Astrocyte (in vitro differentiated cells and primary cell): Measurements from ENCODE around the gene TRIO. TPM values are rescaled to one million over a fixed set of nuclear protein-coding genes. Genes with fewer than 3 reads are reported as not detected.

Experiments
- DNase-seq: peaks from one replicate; pipeline ENCODE4 v3.0.0-alpha.2; 2010; ENCODE audit warnings: low read depth
- FAIRE-seq: peaks from 2 replicates; lab custom pipeline; 2011; peaks lifted over from hg19 to GRCh38; lab: Jason Lieb, UNC
- H2AFZ ChIP-seq: 2 replicates; pipeline ENCODE4 v1.6.0; 2012; ENCODE audit warnings: low read depth, low read length, inconsistent platforms
- H3K27ac ChIP-seq: 2 replicates; pipeline ENCODE4 v1.5.1; 2011; ENCODE audit warnings: low read depth, low read length, inconsistent platforms
- H3K27me3 ChIP-seq: 2 replicates; pipeline ENCODE4 v1.6.0; 2011; ENCODE audit warnings: low read length, inconsistent platforms; ENCODE audit not compliant: insufficient read depth
- H3K36me3 ChIP-seq: 2 replicates; pipeline ENCODE4 v1.5.1; 2011; ENCODE audit warnings: low read length, inconsistent platforms; ENCODE audit not compliant: insufficient read depth
- H3K4me1 ChIP-seq: 2 replicates; pipeline ENCODE4 v1.5.1; 2011; ENCODE audit warnings: low read length, inconsistent platforms; ENCODE audit not compliant: insufficient read depth
- H3K4me2 ChIP-seq: 2 replicates; pipeline ENCODE4 v1.6.0; 2012; ENCODE audit warnings: low read length, inconsistent platforms
- H3K4me3 ChIP-seq: 2 replicates; pipeline ENCODE4 v1.5.1; 2011; ENCODE audit warnings: low read depth, mild to moderate bottlenecking, low read length, inconsistent platforms; ENCODE audit not compliant: insufficient read depth
- H3K79me2 ChIP-seq: 2 replicates; pipeline ENCODE4 v1.6.0; 2012; ENCODE audit warnings: mild to moderate bottlenecking, low read length, inconsistent platforms; ENCODE audit not compliant: insufficient read depth
- H3K9ac ChIP-seq: 2 replicates; pipeline ENCODE4 v1.6.0; 2012; ENCODE audit warnings: mild to moderate bottlenecking, low read length, inconsistent platforms
- H3K9me3 ChIP-seq: 2 replicates; pipeline ENCODE4 v1.5.1; 2012; ENCODE audit warnings: low read depth, mild to moderate bottlenecking, low read length, inconsistent platforms; ENCODE audit not compliant: insufficient read depth
- H4K20me1 ChIP-seq: 2 replicates; pipeline ENCODE4 v1.6.0; 2012; ENCODE audit warnings: low read length, inconsistent platforms; ENCODE audit not compliant: insufficient read depth
- H3K27ac Mint-ChIP-seq: one replicate; pipeline ENCODE4 v1.8.0; 2021; ENCODE audit warnings: mild to moderate bottlenecking, mixed read lengths; ENCODE audit not compliant: unreplicated experiment
- H3K27me3 Mint-ChIP-seq: one replicate; pipeline ENCODE4 v1.8.0; 2021; ENCODE audit warnings: low read depth, mixed read lengths; ENCODE audit not compliant: unreplicated experiment
- H3K36me3 Mint-ChIP-seq: one replicate; pipeline ENCODE4 v1.8.0; 2021; ENCODE audit warnings: low read depth, mixed read lengths; ENCODE audit not compliant: unreplicated experiment
- H3K4me1 Mint-ChIP-seq: one replicate; pipeline ENCODE4 v1.8.0; 2021; ENCODE audit warnings: low read depth, mixed read lengths; ENCODE audit not compliant: unreplicated experiment
- H3K4me3 Mint-ChIP-seq: one replicate; pipeline ENCODE4 v1.8.0; 2021; ENCODE audit warnings: mild to moderate bottlenecking, moderate library complexity, mixed read lengths; ENCODE audit not compliant: unreplicated experiment
- H3K9me3 Mint-ChIP-seq: one replicate; pipeline ENCODE4 v1.8.0; 2021; ENCODE audit warnings: mild to moderate bottlenecking, mixed read lengths; ENCODE audit not compliant: unreplicated experiment
- CTCF ChIP-seq: IDR thresholded peaks from 2 replicates; pipeline ENCODE4 v1.5.1; 2011; ENCODE audit warnings: low read depth, mild to moderate bottlenecking, inconsistent platforms, low read length, moderate library complexity; ENCODE audit not compliant: insufficient read depth
- EZH2 ChIP-seq: IDR thresholded peaks from 2 replicates; pipeline ENCODE4 v1.6.1; 2012; ENCODE audit warnings: mild to moderate bottlenecking, low read length, inconsistent platforms; ENCODE audit not compliant: insufficient read depth
- total RNA-seq: library from RNA; stranded (reverse); gene quantifications from 2 replicates; pipeline ENCODE4 v1.2.1, GENCODE V29; 2021

TRIO gene
- total RNA-seq, 1 donor from 2014 or later: 347 TPM

- H3K4me3 Mint-ChIP-seq: peak overlapping the region; percentile 36
These were observed 21.3 kb downstream of the TRIO start for GRCh38 chr5:14164164-14165163.

GRCh38 chr5:14165375-14166106 lies 22.4 kb downstream of the TRIO start:
- Histone ChIP-seq H3K27ac (peak overlapping the region; percentile 90), H3K27me3 (no peaks in the 10 kb centered on the region), H3K4me1 (peaks cover 68% of the 10 kb centered on the region), H3K36me3 (peaks cover 7% of the 10 kb centered on the region), H2AFZ (no peak overlapping the region), H3K9me3 (peaks cover 5% of the 10 kb centered on the region), H3K79me2 (peaks cover 100% of the 10 kb centered on the region), H3K4me3 (peak overlapping the region; percentile 40), H3K9ac (peak overlapping the region; percentile 71), H4K20me1 (peaks cover 88% of the 10 kb centered on the region), H3K4me2 (peak overlapping the region; percentile 67)
- Mint-ChIP-seq H3K9me3 (peaks cover 10% of the 10 kb centered on the region), H3K4me1 (peaks cover 79% of the 10 kb centered on the region), H3K36me3 (peaks cover 16% of the 10 kb centered on the region), H3K27ac (peak overlapping the region; percentile 95), H3K27me3 (no peaks in the 10 kb centered on the region), H3K4me3 (peak overlapping the region; percentile 62)
- DNase-seq: peak; percentile 91
- TF ChIP-seq EZH2: no peak
- TF ChIP-seq CTCF: no peak
- FAIRE-seq: no peak

More at GRCh38 chr5:14164164-14165163, 21.3 kb downstream of the TRIO start:
- TF ChIP-seq CTCF (no peak), EZH2 (no peak)
- Mint-ChIP-seq H3K9me3 (peaks cover 10% of the 10 kb centered on the region), H3K36me3 (peaks cover 18% of the 10 kb centered on the region), H3K27me3 (no peaks in the 10 kb centered on the region), H3K4me1 (peaks cover 81% of the 10 kb centered on the region), H3K27ac (peak overlapping the region; percentile 95)
- H3K9me3 ChIP-seq: peaks cover 5% of the 10 kb centered on the region
- H3K79me2 ChIP-seq: peaks cover 100% of the 10 kb centered on the region
- H2AFZ ChIP-seq: no peak overlapping the region
- no peaks in the 10 kb centered on the region for H3K27me3 ChIP-seq
- peak overlapping the region; percentile 90 for H3K27ac ChIP-seq
- H3K9ac ChIP-seq: peak overlapping the region; percentile 71
- H4K20me1 ChIP-seq: peaks cover 90% of the 10 kb centered on the region
- H3K4me1 ChIP-seq: peaks cover 69% of the 10 kb centered on the region
- H3K4me2 ChIP-seq: peak overlapping the region; percentile 67
- no peak for DNase-seq
- H3K36me3 ChIP-seq: peaks cover 7% of the 10 kb centered on the region
- FAIRE-seq: no peak
- no peak overlapping the region for H3K4me3 ChIP-seq
